ENCODE measurements around the gene CASK. TPM values are rescaled to one million over a fixed set of nuclear protein-coding genes. Genes with fewer than 3 reads are reported as not detected.

Gene CASK
- total and polyA plus RNA-seq, 2 of the 13 experiments (the other 11 are each of a cell fraction or from before 2014, with no cell fraction given), result 14.5 to 16.0 TPM

- no peak for TF ChIP-seq AFF4 (CRISPR knock-in tag; IDR thresholded peaks at IDR 0.05)
- no peak for TF ChIP-seq U2AF1 (optimal IDR thresholded peaks at IDR 0.05; ENCODE audit: low read depth, low read length)
- TF ChIP-seq TMF1 (CRISPR knock-in tag; IDR thresholded peaks at IDR 0.05; ENCODE audit: low read depth), result no peak
- no peak for TF ChIP-seq MYC (CRISPR knock-in tag; IDR thresholded peaks at IDR 0.05; ENCODE audit: borderline replicate concordance)
- TF ChIP-seq, protein P1, sequence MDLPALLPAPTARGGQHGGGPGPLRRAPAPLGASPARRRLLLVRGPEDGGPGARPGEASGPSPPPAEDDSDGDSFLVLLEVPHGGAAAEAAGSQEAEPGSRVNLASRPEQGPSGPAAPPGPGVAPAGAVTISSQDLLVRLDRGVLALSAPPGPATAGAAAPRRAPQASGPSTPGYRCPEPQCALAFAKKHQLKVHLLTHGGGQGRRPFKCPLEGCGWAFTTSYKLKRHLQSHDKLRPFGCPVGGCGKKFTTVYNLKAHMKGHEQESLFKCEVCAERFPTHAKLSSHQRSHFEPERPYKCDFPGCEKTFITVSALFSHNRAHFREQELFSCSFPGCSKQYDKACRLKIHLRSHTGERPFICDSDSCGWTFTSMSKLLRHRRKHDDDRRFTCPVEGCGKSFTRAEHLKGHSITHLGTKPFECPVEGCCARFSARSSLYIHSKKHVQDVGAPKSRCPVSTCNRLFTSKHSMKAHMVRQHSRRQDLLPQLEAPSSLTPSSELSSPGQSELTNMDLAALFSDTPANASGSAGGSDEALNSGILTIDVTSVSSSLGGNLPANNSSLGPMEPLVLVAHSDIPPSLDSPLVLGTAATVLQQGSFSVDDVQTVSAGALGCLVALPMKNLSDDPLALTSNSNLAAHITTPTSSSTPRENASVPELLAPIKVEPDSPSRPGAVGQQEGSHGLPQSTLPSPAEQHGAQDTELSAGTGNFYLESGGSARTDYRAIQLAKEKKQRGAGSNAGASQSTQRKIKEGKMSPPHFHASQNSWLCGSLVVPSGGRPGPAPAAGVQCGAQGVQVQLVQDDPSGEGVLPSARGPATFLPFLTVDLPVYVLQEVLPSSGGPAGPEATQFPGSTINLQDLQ (CRISPR knock-in tag; IDR thresholded peaks at IDR 0.05), result no peak
- TF ChIP-seq MEIS2 (CRISPR knock-in tag; IDR thresholded peaks at IDR 0.05), result no peak
- no peak for TF ChIP-seq CC2D1A (CRISPR knock-in tag; IDR thresholded peaks at IDR 0.05)
Observed at GRCh38 chrX:41591906-41592305, 331.4 kb downstream of the CASK start (continued).

DNA sequence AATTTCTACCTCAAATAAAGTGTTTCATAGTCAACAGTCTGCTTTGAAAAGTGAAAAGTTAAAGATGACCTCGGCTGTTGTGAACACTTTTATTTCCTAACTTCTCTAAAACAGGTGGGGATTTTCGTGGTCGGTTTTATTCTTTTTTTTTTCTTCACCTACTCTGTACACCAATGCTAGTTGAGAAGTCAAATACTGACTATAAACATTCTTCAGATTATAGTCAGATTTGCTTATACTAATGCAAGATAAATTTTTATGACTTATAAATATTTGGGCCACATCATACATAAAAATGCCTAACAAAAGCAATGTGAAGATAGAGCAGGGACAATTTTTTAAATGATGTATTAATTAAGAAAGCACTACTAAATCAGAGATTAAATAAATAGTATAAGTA is 332.7 kb downstream of the CASK start:
- CTCF ChIA-PET (ENCODE audit: low intra/inter-chr PET ratio, low total read pairs), result no interaction called here
- Histone ChIP-seq H3K27me3 (ENCODE audit: control insufficient read depth in 1 of 2, insufficient read depth in 2 of 2, low read length in 2 of 2) (no peaks in the 10 kb centered on the region), H3K4me2 (ENCODE audit: low read depth, low read length) (no peak overlapping the region), H3K4me3 (replicated peaks in 1 of 3; ENCODE audit: insufficient read depth in 1 of 3, low read depth in 2 of 3, low read length in 3 of 3) (no peak overlapping the region), H4K20me1 (ENCODE audit: insufficient read depth, low read length) (no peaks in the 10 kb centered on the region), H3K4me1 (ENCODE audit: insufficient read depth, low read length) (0 out of 2 replicates have a peak, but pooled peaks cover 7% of the 10 kb centered on the region), H3K79me2 (ENCODE audit: insufficient read depth, low read length) (no peaks in the 10 kb centered on the region), H3K36me3 (replicated peaks in 1 of 2; ENCODE audit: control insufficient read depth in 1 of 2, insufficient read depth in 2 of 2, low read length in 2 of 2) (no peaks in the 10 kb centered on the region), H3K9ac (ENCODE audit: insufficient read depth, low read depth, low read length) (no peak overlapping the region), H2AFZ (ENCODE audit: low read length) (no peak overlapping the region), H3K9me3 (ENCODE audit: low read length) (no peaks in the 10 kb centered on the region), H3K27ac (ENCODE audit: extremely low read length, insufficient read depth, low read length) (no peak overlapping the region)
- no peak for ATAC-seq
- intact Hi-C loops (cut with micrococcal nuclease; ENCODE audit: unreplicated experiment), result no loop called here
- WGBS (ENCODE audit: low lambda C conversion rate), result 97% methylated on average over 3 of the region's 3 CpGs
- FAIRE-seq, result no peak
- in situ Hi-C loops (cut with HindIII; ENCODE audit: extremely low pct_ligation_motif_present, low pct_unique_long_range_greater_than_20kb), result no loop called here
- POLR2A ChIA-PET, result no interaction called here
- no TSS peak for BruUV-seq (replicated peaks)
- no peak for DNase-seq (ENCODE audit: low spot score)
- no peak for TF ChIP-seq DRAP1 (CRISPR knock-in tag; IDR thresholded peaks at IDR 0.05)
- no peak for TF ChIP-seq ZNF256 (CRISPR knock-in tag; conservative IDR thresholded peaks at IDR 0.05)
- TF ChIP-seq NCOA2 (CRISPR knock-in tag; IDR thresholded peaks at IDR 0.05), result no peak
- no peak for TF ChIP-seq KMT2A (CRISPR knock-in tag; IDR thresholded peaks at IDR 0.05)
- no peak for TF ChIP-seq TMF1 (CRISPR knock-in tag; IDR thresholded peaks at IDR 0.05; ENCODE audit: low read depth)
- TF ChIP-seq NCOA5 (CRISPR knock-in tag; IDR thresholded peaks at IDR 0.05), result no peak
- no peak for TF ChIP-seq POGZ (CRISPR knock-in tag; IDR thresholded peaks at IDR 0.05)

Data from HepG2 (cell line).